SK-N-MC (cell line): ENCODE data around the gene PLEKHJ1.

Experiments
- EZH2 ChIP-seq: fragments of 200-600 bp; sonication (generic); IDR thresholded peaks from one replicate; pipeline ENCODE4 v1.6.1; 2017; ENCODE audit warnings: antibody characterized with exemption
- FOXP2 ChIP-seq: optimal IDR thresholded peaks from 2 replicates; pipeline ENCODE3; 2011; ENCODE audit warnings: mild to moderate bottlenecking, moderate library complexity; ENCODE audit not compliant: insufficient read depth; ENCODE audit errors: extremely low read length, control extremely low read depth
- POLR2AphosphoS5 ChIP-seq: IDR thresholded peaks from 2 replicates; pipeline ENCODE4 v1.6.1; 2012; ENCODE audit warnings: mild to moderate bottlenecking, low read depth, low read length, borderline replicate concordance

- TF ChIP-seq EZH2 (no peak), POLR2AphosphoS5 (peak; percentile 89), FOXP2 (peak; percentile 44)
Measured at GRCh38 chr19:2236314-2237050, at the start of gene PLEKHJ1, which contains the start of gene SF3A2.
